Fibroblast of villous mesenchyme (primary cell): ENCODE data around the gene SPATA31E1. TPM values are rescaled to one million over a fixed set of nuclear protein-coding genes. Genes with fewer than 3 reads are reported as not detected.

Experiments used
- DNase-seq: peaks from one replicate; pipeline ENCODE4 v3.0.0-alpha.2; 2010; ENCODE audit warnings: low read depth
- H3K4me3 ChIP-seq: 2 replicates; pipeline ENCODE4 v1.5.1; 2011; ENCODE audit warnings: low read depth, mild to moderate bottlenecking, low read length
- total RNA-seq: library from RNA; depleted of rRNA; stranded (reverse); fragments of >200 nt; gene quantifications from 2 replicates; pipeline ENCODE4 v1.2.3, GENCODE V29; 2012
- TF ChIP-seq, protein P1 (sequence below): IDR thresholded peaks from 2 replicates; pipeline ENCODE4 v1.5.1; 2012; ENCODE audit warnings: low read depth, mild to moderate bottlenecking, low read length; ENCODE audit not compliant: insufficient read depth

SPATA31E1 gene
- not detected in 2 replicates for total RNA-seq

DNA sequence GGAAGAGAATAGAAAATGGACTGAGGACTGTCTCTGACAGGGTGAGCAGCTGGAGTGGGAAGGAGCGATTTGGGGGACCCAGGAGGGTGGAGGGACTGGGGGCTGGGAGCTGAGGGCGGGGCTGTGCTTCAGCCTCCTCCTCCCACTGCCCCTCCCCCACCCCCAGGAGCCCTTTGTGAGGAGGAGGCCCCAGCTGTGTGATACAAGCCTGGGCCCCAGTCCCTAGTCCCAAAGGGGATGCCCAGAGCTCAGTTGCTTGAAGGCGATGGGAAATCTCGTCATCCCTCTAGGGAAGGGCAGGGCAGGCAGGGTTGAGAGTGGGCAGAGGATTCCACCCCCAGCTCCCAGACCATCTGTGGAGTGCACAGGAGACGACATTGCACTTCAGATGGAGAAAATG, at the start of gene SPATA31E1:
SPATA31E1 (plus strand) TSS at position 251 of the 400 bp plus-strand sequence; CDS start at position 266, 15 bp downstream.
- TF ChIP-seq, protein P1, sequence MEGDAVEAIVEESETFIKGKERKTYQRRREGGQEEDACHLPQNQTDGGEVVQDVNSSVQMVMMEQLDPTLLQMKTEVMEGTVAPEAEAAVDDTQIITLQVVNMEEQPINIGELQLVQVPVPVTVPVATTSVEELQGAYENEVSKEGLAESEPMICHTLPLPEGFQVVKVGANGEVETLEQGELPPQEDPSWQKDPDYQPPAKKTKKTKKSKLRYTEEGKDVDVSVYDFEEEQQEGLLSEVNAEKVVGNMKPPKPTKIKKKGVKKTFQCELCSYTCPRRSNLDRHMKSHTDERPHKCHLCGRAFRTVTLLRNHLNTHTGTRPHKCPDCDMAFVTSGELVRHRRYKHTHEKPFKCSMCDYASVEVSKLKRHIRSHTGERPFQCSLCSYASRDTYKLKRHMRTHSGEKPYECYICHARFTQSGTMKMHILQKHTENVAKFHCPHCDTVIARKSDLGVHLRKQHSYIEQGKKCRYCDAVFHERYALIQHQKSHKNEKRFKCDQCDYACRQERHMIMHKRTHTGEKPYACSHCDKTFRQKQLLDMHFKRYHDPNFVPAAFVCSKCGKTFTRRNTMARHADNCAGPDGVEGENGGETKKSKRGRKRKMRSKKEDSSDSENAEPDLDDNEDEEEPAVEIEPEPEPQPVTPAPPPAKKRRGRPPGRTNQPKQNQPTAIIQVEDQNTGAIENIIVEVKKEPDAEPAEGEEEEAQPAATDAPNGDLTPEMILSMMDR = no peak
- no peak within 1 kb of the TSS for H3K4me3 ChIP-seq
- no peak for DNase-seq

DNA sequence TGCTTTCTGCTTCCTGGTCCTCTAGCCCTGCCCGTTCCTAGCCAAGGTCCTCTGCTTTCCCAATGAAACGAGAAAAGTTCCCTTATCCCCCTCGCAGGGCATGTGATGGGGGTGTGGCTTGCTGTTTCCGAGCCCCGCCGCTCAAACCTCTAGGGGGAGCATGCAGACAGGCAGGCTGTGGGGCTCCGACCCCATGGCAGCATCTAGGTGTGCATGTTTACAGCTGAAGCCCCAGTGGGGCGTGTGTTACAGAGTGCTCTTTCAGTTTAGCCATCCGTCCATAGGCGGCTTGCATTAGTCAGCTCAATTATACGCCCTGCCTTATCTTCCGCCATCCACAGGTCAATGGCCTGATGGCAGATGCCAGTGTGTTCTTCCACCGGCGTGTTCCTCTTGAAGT, 48.3 kb upstream of the SPATA31E1 start:
- no peak overlapping the region for H3K4me3 ChIP-seq
- TF ChIP-seq, protein P1 = no peak
- no peak for DNase-seq

DNA sequence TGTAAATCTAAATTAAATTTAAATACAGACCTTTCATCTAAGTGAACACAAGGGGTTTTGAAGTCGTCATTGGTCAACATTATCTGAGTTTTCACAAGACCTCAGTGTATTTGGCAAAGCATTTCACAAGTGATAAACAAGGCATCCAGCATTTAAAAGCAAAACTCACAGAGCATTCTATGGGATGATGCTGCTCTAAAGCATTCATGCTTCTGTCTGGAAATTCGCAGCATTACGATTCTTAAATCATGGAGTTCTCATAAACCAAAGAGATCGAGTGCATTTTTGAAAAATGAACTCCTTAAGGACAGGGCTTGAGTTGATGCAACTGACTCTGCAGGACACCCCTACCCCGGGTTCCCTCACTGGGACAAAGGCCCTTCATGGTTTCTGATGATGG, 46.1 kb upstream of the SPATA31E1 start:
- no peak for DNase-seq
- TF ChIP-seq, protein P1 = no peak

DNA sequence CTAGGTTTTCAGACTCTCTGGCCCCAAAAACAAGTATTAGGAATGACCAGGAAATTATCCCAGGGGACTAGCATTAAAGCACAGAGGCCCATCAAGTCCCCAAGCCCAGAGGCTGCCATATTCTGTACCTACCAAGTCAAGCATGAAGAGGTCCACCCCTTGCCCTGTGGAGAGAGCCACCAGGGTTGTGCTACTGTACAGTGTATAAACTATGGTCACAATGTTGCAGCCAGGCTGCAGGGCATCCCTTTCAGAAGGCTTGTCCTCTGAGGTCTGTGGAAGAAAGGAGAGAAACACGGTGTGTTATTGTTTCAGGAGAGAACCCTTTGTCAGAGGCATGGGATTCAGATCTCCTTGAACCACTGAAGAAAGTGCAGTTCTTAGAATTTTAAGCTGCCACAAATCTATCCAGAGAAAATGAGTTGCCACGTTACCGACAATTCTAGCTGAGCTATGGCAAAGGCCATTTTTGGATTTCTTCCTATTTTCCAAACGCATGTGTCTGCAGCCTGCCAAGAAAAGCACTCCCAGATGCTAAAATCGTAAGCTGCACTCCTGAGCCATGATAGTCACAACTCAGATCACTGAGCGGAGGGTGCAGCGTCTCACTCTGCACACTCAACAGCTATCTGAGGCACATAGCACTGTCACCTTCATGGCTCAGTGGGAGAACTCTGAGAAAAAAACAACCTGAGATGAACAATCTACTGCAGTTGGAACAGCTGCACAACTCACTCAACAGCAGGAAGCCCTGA, 45.5 kb upstream of the SPATA31E1 start:
- DNase-seq = no peak
- TF ChIP-seq, protein P1 = no peak
- H3K4me3 ChIP-seq = no peak overlapping the region

More for the DNA sequence above, 46.1 kb upstream of the SPATA31E1 start:
- H3K4me3 ChIP-seq = no peak overlapping the region

DNA sequence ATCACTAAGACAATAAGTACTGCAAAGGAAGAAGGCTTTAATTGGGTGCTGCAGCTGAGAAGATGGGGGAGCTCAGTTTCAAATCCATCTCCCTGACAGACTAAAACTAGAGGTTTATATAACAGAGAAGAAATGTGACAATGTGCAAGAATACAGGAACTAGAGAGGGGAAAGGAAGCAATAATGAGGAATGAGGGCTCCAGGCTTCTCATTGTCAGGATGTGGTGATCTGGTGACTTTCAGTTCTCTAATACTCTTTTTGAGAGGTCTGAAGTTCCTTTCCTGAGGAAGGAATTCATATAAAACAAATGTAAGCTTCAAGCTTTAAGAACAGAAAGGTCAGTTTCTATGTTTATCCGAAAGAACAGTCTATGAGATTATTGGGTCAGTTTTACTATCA, 42.5 kb upstream of the SPATA31E1 start:
- H3K4me3 ChIP-seq = no peak overlapping the region
- no peak for DNase-seq
- TF ChIP-seq, protein P1 = no peak

DNA sequence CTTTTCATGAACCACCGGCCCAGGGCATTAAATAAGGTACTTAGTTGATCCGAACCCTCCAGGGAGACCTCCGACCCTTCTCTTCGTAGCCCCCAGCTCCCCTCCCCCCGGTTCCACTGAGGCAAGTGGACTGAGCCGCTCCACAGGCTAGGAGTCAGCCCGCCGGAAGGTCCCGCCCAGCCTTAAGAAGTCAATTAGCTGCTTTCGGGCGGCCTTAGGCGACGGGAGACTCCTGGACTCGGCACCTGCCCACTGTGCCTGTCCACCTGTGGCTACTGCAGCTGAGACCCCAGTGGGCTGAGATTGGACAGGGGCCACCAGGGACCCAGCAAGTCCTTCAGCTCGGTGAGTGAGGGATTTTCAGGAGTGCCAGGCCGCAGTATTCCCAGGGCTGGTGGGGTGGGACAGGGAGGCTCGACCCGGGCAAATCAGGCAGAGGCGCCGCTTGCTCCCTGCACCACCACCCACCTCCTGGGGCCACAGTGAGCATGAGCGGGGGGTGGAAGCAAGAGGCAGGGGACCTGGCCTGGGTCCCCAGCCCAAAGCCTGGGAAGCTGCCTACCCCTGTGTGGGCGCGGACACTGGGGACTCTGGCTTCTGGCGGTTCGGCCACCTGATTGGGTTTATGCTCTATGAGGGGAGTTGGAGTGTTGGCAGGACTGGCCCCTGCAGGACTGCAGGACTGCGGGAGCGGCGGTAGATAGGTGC, 39.6 kb upstream of the SPATA31E1 start:
- TF ChIP-seq, protein P1 = no peak
- no peak for DNase-seq
- no peak overlapping the region for H3K4me3 ChIP-seq
